HL-60 (cell line): ENCODE measurements around the gene L3MBTL2.

Experiments
- POLR2AphosphoS5 ChIP-seq: IDR thresholded peaks from 2 replicates; pipeline ENCODE4 v1.6.1; 2012; ENCODE audit warnings: low read depth
- SPI1 ChIP-seq: IDR thresholded peaks from 2 replicates; pipeline ENCODE4 v1.6.1; 2012; ENCODE audit warnings: low read depth, mild to moderate bottlenecking, borderline replicate concordance
- TF ChIP-seq, protein P1 (sequence below): IDR thresholded peaks from one replicate; pipeline ENCODE4 v1.5.1; 2011; ENCODE audit warnings: low read length, control low read depth, inconsistent platforms; ENCODE audit not compliant: insufficient read depth

DNA sequence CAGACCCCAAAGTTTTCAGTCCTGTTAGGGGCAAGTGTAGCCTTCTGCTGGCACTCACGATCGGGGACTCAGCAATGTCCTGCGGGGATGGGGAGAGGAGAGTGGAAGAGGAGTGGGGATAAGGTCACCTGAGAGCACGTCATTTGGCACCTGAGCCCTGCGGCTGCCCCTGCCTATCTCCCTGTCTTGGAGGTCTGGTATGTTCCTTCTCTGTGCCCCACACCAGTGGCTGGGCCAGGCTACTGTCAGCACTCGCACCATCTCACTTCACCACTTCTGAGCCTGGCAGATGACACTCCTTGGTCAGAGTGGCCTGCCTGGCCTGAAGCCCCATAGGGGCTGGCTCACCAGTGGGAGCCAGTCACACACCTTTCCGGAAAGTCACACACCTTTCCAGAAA lies 55.8 kb downstream of the L3MBTL2 start:
- TF ChIP-seq, protein P1, sequence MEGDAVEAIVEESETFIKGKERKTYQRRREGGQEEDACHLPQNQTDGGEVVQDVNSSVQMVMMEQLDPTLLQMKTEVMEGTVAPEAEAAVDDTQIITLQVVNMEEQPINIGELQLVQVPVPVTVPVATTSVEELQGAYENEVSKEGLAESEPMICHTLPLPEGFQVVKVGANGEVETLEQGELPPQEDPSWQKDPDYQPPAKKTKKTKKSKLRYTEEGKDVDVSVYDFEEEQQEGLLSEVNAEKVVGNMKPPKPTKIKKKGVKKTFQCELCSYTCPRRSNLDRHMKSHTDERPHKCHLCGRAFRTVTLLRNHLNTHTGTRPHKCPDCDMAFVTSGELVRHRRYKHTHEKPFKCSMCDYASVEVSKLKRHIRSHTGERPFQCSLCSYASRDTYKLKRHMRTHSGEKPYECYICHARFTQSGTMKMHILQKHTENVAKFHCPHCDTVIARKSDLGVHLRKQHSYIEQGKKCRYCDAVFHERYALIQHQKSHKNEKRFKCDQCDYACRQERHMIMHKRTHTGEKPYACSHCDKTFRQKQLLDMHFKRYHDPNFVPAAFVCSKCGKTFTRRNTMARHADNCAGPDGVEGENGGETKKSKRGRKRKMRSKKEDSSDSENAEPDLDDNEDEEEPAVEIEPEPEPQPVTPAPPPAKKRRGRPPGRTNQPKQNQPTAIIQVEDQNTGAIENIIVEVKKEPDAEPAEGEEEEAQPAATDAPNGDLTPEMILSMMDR, result no peak
- TF ChIP-seq SPI1 (no peak), POLR2AphosphoS5 (no peak)
